Endothelial cell of umbilical vein (primary cell): ENCODE measurements around the gene MARF1. TPM values are rescaled to one million over a fixed set of nuclear protein-coding genes. Genes with fewer than 3 reads are reported as not detected.

ENCODE experiments used
- BruUV-seq: library from RNA; stranded (reverse); fragments of 400-500 nt; replicated peaks from 2 replicates; lab custom pipeline; 2021; lab: Mats Ljungman, UMichigan
- CTCF ChIA-PET: fragments of 300-600, 350-600 bp; sonication (Branson Sonifier 250); formaldehyde crosslinking; loops from one replicate; lab custom pipeline; 2021; ENCODE audit warnings: antibody characterized with exemption, inconsistent platforms; lab: Charles Lee
- POLR2A ChIA-PET: fragments of 300-600, 350-600 bp; sonication (Branson Sonifier 250); formaldehyde crosslinking; loops from one replicate; lab custom pipeline; 2021; ENCODE audit warnings: antibody characterized with exemption, inconsistent platforms; lab: Charles Lee
- DNase-seq: peaks from one replicate; pipeline ENCODE4 v3.0.0-alpha.2; 2011; ENCODE audit warnings: low read depth, low spot score
- FAIRE-seq: peaks from 2 replicates; lab custom pipeline; 2011; peaks lifted over from hg19 to GRCh38; lab: Jason Lieb, UNC
- H2AFZ ChIP-seq: 2 replicates; pipeline ENCODE4 v1.6.0; 2012; ENCODE audit warnings: low read depth, low read length, control low read depth, inconsistent platforms
- H3K27ac ChIP-seq: 2 replicates; pipeline ENCODE4 v1.5.1; 2011; ENCODE audit warnings: low read depth, mild to moderate bottlenecking, control low read depth, low read length, moderate library complexity; ENCODE audit not compliant: insufficient read depth
- H3K27me3 ChIP-seq, 2 experiments: 2 replicates each; pipeline versions ENCODE4 v1.6.0 to v1.6.1; 2011; ENCODE audit warnings: low read length in 2 of 2, mixed read lengths in 1 of 2; ENCODE audit not compliant: control insufficient read depth in 2 of 2, insufficient read depth in 2 of 2
- H3K36me3 ChIP-seq, 2 experiments: 2 replicates in 1 of 2; 3 replicates in 1 of 2; pipeline ENCODE4 v1.5.1; 2011; ENCODE audit warnings: low read length in 2 of 2, mild to moderate bottlenecking in 1 of 2, moderate library complexity in 1 of 2; ENCODE audit not compliant: control insufficient read depth in 2 of 2, insufficient read depth in 2 of 2; ENCODE audit errors: extremely low read depth in 1 of 2
- H3K4me1 ChIP-seq: 3 replicates; pipeline ENCODE4 v1.5.1; 2011; ENCODE audit warnings: mild to moderate bottlenecking, low read length; ENCODE audit not compliant: control insufficient read depth, insufficient read depth; ENCODE audit errors: extremely low read depth
- H3K4me2 ChIP-seq: 2 replicates; pipeline ENCODE4 v1.6.1; 2011; ENCODE audit warnings: low read length, control low read depth, mixed read lengths; ENCODE audit not compliant: insufficient read depth
- H3K4me3 ChIP-seq, 3 experiments: fragments of 200-600 bp in 1 of 3; sonication (generic), shearing (Covaris generic) in 1 of 3; replicated peaks in 1 of 3; 2 replicates each; pipeline ENCODE4 v1.5.1; 2011 to 2016; ENCODE audit warnings: control low read depth in 3 of 3, low read length in 3 of 3, mild to moderate bottlenecking in 2 of 3, inconsistent platforms in 1 of 3, low read depth in 1 of 3, moderate library complexity in 1 of 3; ENCODE audit not compliant: insufficient read depth in 1 of 3
- H3K79me2 ChIP-seq: 2 replicates; pipeline ENCODE4 v1.6.0; 2012; ENCODE audit warnings: low read length, inconsistent platforms; ENCODE audit not compliant: control insufficient read depth, insufficient read depth
- H3K9ac ChIP-seq: replicated peaks from 2 replicates; pipeline ENCODE3; 2011; ENCODE audit warnings: low read length, control low read depth; ENCODE audit not compliant: insufficient read depth; ENCODE audit errors: extremely low read depth
- H3K9me1 ChIP-seq: replicated peaks from 3 replicates; pipeline ENCODE4 v1.6.0; 2011; ENCODE audit warnings: mild to moderate bottlenecking, low read length; ENCODE audit not compliant: control insufficient read depth, insufficient read depth; ENCODE audit errors: extremely low read depth
- H3K9me3 ChIP-seq: replicated peaks from 2 replicates; pipeline ENCODE4 v1.5.1; 2012; ENCODE audit warnings: low read length, inconsistent platforms; ENCODE audit not compliant: control insufficient read depth, insufficient read depth
- H4K20me1 ChIP-seq: replicated peaks from 2 replicates; pipeline ENCODE3; 2011; ENCODE audit warnings: mild to moderate bottlenecking, low read length; ENCODE audit not compliant: control insufficient read depth, insufficient read depth; ENCODE audit errors: extremely low read depth
- EZH2 ChIP-seq: IDR thresholded peaks from 2 replicates; pipeline ENCODE4 v1.6.1; 2012; ENCODE audit warnings: borderline replicate concordance, low read depth, mild to moderate bottlenecking, moderate library complexity, low read length, inconsistent platforms; ENCODE audit not compliant: severe bottlenecking
- GATA2 ChIP-seq: IDR thresholded peaks from 2 replicates; pipeline ENCODE4 v1.7.0; 2011; ENCODE audit warnings: low read depth, mild to moderate bottlenecking, moderate library complexity, mixed read lengths, low read length; ENCODE audit not compliant: insufficient read length, insufficient read depth
- JUN ChIP-seq: IDR thresholded peaks from 2 replicates; pipeline ENCODE4 v1.6.1; 2011; ENCODE audit warnings: borderline replicate concordance, low read depth; ENCODE audit not compliant: insufficient read length, insufficient read depth
- MAX ChIP-seq: IDR thresholded peaks from 2 replicates; pipeline ENCODE4 v1.6.1; 2011; ENCODE audit not compliant: insufficient read depth, insufficient read length
- MYC ChIP-seq: IDR thresholded peaks from one replicate; pipeline ENCODE4 v1.6.1; 2011; ENCODE audit warnings: mild to moderate bottlenecking, low read depth, low read length
- POLR2A ChIP-seq: IDR thresholded peaks from 2 replicates; pipeline ENCODE4 v1.6.1; 2012; ENCODE audit warnings: low read depth, mild to moderate bottlenecking, control low read depth, low read length
- POLR2AphosphoS5 ChIP-seq: IDR thresholded peaks from 2 replicates; pipeline ENCODE4 v1.6.1; 2012; ENCODE audit warnings: low read depth, mild to moderate bottlenecking, control low read depth, low read length, moderate library complexity; ENCODE audit not compliant: insufficient read depth
- dilution Hi-C: fragments of 300-500 bp; cut with MboI; formaldehyde crosslinking; loops from one replicate; pipeline ENCODE4 v1.15.0; 2019; ENCODE audit warnings: low sequenced_read_pairs; ENCODE audit not compliant: extremely low pct_ligation_motif_present
- intact Hi-C: fragments of 100-400 bp; cut with micrococcal nuclease; formaldehyde crosslinking; loops from one replicate; pipeline ENCODE4 v1.10.0; 2022
- polyA plus RNA-seq, 4 experiments: library from polyadenylated mRNA; depleted of rRNA in 3 of 4; stranded (reverse) in 3 of 4; unstranded in 1 of 4; fragments of >200 nt; gene quantifications; 2 replicates each; pipeline versions ENCODE4 v1.2.1 to v1.2.3, GENCODE V29; 2011 to 2012; ENCODE audit warnings: missing spikeins in 1 of 4
- total RNA-seq: library from RNA; stranded (reverse); gene quantifications from 2 replicates; pipeline ENCODE4 v1.2.3, GENCODE V29; 2021
- TF ChIP-seq, protein P1 (sequence below), 2 donors: IDR thresholded peaks; 1 replicate in 1 of 2; 2 replicates in 1 of 2; pipeline ENCODE4 v1.5.1; 2011; ENCODE audit warnings: low read length in 2 of 2, mild to moderate bottlenecking in 2 of 2, moderate library complexity in 2 of 2, control low read depth in 1 of 2, inconsistent platforms in 1 of 2, low read depth in 1 of 2; ENCODE audit not compliant: insufficient read depth in 1 of 2; ENCODE audit errors: extremely low read depth in 1 of 2

Gene MARF1
- total and polyA plus RNA-seq, 2 donors (not counting 3 experiments of a cell fraction or from before 2014, with no cell fraction given): 14.6 to 58.5 TPM

- POLR2A ChIA-PET: no interaction called here
- no peak for DNase-seq
- Histone ChIP-seq H3K9me1 (no peaks in the 10 kb centered on the region), H3K9ac (no peak overlapping the region), H3K4me3 (no peak overlapping the region), H3K36me3 (peaks cover 18 to 39% of the 10 kb centered on the region in 2 experiments), H3K27ac (no peak overlapping the region), H2AFZ (no peak overlapping the region), H3K79me2 (no peaks in the 10 kb centered on the region), H3K9me3 (no peaks in the 10 kb centered on the region), H3K4me2 (no peak overlapping the region), H3K27me3 (no peaks in the 10 kb centered on the region), H4K20me1 (no peaks in the 10 kb centered on the region), H3K4me1 (no peaks in the 10 kb centered on the region)
- intact Hi-C loops (no loop called here), dilution Hi-C loops (no loop called here)
- CTCF ChIA-PET: interaction anchor here (1.3 kb wide), 1 partner anchor 55 kb away, joined by 5 read pairs; no protein-coding TSS in a partner anchor
- TF ChIP-seq JUN: no peak
- TF ChIP-seq POLR2A: no peak
- TF ChIP-seq POLR2AphosphoS5: no peak
- TF ChIP-seq, protein P1, sequence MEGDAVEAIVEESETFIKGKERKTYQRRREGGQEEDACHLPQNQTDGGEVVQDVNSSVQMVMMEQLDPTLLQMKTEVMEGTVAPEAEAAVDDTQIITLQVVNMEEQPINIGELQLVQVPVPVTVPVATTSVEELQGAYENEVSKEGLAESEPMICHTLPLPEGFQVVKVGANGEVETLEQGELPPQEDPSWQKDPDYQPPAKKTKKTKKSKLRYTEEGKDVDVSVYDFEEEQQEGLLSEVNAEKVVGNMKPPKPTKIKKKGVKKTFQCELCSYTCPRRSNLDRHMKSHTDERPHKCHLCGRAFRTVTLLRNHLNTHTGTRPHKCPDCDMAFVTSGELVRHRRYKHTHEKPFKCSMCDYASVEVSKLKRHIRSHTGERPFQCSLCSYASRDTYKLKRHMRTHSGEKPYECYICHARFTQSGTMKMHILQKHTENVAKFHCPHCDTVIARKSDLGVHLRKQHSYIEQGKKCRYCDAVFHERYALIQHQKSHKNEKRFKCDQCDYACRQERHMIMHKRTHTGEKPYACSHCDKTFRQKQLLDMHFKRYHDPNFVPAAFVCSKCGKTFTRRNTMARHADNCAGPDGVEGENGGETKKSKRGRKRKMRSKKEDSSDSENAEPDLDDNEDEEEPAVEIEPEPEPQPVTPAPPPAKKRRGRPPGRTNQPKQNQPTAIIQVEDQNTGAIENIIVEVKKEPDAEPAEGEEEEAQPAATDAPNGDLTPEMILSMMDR (IDR thresholded peaks at IDR 0.05; ENCODE audit: extremely low read depth in 1 of 2, insufficient read depth in 1 of 2, low read depth in 1 of 2, low read length in 2 of 2): no peak
- no peak for TF ChIP-seq MAX
- no peak for TF ChIP-seq MYC
- TF ChIP-seq GATA2: no peak
- TF ChIP-seq EZH2: no peak
- BruUV-seq: no TSS peak
- FAIRE-seq: no peak
These were observed 36.3 kb downstream of the MARF1 start for GRCh38 chr16:15606518-15607220.
